ENCODE results near the gene LIG1.
A peak's percentile ranks its signal among the peaks of the same experiment; 100 is the strongest.
"Not testable (repeated sequence)": the region's sequence is repeated elsewhere in the genome, so short reads cannot be mapped to it uniquely, and the experiment has no call there.

LIG1 gene

DNA sequence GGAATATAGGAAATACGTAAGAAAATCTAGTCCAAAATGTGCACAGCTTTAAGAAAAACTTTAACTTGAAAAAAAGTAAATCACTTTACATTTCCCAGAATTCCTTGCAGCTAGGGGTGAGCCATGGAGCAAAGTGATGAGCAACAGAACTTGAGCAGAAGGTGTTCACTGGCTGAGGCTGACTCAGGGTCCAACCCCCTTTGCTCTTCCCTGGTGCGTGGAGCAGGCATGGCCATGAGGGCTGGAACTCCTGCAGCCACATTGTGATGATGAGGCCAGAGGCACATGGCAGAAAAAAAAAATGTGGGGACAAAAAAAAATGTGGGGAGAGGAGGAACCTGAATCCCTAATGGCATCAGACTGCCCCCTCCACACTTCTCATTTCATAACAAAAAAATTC, 49.6 kb downstream of the LIG1 start:
- no peak for DNase-seq

GRCh38 chr19:48118131-48118517, 52.0 kb downstream of the LIG1 start:
- DNase-seq = no peak

GRCh38 chr19:48117515-48118130, 52.5 kb downstream of the LIG1 start:
- DNase-seq = no peak

- no peak for DNase-seq
Observed at GRCh38 chr19:48113190-48113917, 56.8 kb downstream of the LIG1 start.

GRCh38 chr19:48111280-48111679, 58.9 kb downstream of the LIG1 start:
- no peak for DNase-seq

- DNase-seq = peak; percentile 82
Observed at GRCh38 chr19:48110350-48110966, 59.7 kb downstream of the LIG1 start, which contains the start of gene PLA2G4C. TSS of gene PLA2G4C (minus strand) at chr19:48110817. CDS start at chr19:48106529, 4,288 bp downstream.

DNA sequence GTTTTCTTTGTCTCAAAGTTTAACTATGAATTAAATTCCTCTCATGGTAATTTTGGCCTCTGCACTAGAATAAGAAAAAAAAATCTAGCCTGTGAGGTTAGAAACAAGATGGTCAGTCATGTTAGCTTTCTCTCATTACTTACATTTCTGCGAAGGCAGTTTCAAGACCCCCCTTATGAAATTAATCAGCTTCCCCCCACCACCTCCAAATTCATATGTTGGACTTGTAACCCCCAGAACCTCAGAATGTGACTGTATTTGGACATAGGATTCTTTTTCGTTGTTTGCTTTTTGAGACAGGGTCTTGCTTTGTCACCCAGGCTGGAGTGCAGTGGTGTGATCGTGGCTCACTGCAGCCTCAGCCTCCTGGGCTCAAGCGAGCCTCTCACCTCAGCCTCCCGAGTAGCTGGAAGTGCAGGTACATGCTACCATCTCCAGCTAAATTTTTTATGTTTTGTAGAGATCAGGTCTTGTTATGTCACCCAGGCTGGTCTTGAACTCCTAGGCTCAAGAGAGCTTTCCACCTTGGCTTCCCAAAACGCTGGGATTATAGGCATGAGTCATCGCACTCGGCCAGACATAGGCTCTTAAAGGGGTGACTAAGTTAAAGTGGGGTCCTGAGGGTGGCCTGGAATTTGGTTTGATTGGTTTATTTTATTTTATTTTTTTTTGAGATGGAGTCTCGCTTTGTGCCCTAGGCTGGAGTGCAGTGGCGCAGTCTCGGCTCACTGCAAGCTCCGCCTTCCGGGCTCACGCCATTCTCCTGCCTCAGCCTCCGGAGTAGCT, 61.0 kb downstream of the LIG1 start:
- DNase-seq = no peak

DNA sequence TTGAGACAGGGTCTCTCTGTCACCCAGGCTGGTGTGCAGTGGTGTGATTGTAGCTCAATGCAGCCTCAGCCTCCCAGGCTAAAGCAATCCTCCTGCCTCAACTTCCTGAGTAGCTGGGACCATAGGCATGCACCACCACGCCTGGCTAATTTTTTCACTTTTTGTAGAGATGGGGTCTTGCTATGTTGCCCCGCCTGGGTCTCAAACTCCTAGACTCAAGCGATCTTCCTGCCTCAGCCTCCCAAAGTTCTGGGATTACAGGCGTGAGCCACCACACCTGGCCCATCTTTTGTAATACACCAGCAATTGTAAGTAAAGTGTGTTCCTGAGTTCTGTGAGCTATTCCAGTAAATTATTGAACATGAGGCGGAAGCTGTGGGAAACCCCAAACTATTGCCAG, 66.2 kb downstream of the LIG1 start:
- no peak for DNase-seq

- peak; percentile 34 for DNase-seq
Observed at GRCh38 chr19:48102870-48103751, 67.0 kb downstream of the LIG1 start.

GRCh38 chr19:48095612-48096175, 74.5 kb downstream of the LIG1 start:
- no peak for DNase-seq

- no peak for DNase-seq
Observed at GRCh38 chr19:48094855-48095203, 75.3 kb downstream of the LIG1 start.

DNA sequence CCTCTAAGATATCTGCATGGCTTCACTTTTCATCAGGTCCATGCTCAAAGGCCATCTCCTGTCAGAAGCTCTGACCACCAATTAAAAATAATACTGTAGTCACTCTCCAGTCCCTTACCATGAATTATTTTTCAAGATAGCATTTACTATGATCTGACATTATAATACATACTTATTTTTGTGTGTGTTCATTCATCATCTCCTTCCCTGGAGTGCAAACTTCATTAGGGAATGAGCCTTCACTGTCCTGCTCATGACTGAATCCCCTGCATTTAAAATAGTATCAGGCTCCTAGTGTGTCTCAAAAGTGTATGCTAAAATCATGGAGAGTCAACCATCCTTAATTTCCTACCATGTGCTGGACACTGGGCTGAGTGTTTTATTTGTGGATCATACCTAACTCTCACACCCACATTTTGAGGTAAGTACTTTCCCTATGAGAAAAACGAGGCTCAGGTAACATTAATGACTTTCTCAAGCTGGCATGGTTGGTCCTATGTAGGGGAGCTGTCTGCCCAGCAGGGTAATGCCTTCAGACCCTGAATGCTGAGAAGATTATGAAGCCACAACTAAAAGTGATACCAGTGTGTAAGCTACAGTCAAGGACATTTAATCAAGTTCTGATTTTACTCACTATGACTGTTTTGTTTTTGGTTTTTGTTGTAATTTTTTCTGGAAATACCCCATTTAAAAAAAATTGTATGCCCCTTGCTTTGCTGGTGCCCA, 75.9 kb downstream of the LIG1 start:
- no peak for DNase-seq

DNA sequence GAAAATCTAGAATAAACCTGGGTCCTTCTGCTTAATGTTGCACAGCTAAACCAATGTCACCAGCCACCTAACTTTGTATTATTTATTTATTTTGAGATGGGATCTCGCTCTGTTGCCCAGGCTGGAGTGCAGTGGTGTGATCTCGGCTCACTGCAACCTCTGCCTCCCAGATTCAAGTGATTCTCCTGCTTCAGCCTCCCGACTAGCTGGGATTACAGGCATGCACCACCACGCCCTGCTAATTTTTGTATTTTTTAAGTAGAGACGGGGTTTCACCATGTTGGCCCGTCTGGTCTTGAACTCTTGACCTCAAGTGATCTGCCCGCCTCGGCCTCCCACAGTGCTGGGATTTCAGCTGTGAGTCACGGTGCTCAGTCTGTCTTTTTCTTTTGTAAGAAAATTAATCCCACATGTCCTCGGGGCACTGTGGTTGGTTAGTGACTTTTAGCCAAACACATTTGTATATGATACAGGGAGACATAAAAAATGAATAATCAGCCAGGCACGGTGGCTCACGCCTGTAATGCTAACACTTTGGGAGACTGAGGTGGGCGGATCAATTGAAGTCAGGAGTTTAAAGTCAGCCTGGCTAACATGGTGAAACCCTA, 78.9 kb downstream of the LIG1 start:
- DNase-seq = not testable (repeated sequence)

DNA sequence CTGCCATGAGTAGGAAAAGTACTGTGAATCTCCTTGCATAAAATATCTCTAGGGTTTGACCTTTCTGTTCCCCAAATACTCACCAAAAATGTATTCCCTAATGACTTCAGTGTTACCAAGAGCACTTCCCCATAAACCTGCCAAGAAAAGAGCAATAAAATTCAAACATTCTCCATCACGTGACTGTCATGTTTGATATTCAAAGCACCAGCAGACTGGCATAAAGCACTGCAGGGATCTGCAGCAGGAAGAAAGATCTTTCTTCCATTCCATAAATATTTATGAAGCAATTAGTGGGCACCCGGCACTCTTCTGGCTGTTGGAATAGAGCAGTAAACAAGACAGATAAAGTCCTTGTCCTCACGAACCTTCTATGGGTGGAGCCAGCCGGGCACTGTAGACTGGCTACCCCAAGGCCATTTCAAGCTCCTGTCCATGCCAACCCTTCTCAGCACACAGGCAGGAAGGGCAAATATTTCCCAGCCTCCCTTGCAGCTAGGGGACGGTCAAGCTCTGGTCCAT, 79.8 kb downstream of the LIG1 start:
- no peak for DNase-seq

GRCh38 chr19:48088991-48089390, 81.2 kb downstream of the LIG1 start:
- not testable (repeated sequence) for DNase-seq

DNA sequence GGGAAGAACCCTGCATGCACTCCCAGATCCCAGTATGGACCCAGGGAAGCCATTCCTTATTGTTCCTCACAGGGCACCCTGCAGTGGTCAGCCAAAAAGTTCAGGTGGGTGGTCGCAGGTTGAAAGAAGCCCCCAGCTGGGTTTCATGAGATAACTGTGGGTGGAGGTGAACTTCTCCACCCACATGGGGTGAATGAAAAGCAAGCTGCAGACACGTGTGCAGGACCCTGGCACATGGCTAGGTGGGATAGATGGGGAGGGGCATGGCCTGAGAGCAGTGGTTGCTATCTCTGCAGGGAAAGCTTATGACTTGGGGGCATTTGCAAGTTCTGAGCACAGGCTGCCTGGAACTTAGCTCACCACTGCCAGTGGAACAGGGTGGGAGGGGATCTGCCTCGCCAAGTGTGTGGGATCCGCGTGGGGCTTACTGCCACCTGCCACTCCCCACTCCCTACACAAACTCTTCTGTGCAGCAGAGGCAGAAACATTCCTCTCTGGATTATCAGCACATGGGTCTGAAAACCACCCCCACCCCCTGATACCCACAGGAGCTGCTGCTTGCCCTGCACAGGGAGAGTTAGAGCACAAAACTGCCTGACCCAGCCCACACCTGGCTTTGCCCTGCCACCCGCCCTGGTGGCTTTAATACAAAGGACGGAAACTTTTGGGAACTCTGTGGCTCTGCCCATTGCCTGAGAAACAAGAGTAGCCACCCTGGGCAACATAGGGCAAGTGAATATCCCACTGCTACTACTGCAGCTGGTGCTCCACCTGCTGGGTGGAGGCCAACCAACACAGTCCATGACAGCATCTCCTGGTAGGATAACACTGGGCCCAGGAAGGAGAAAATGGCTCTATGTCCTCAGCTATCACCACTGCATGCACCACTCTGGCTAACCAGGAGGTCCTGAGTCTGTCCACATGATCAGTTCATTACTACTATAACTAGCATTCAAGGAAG, 84.0 kb downstream of the LIG1 start:
- DNase-seq = no peak

DNA sequence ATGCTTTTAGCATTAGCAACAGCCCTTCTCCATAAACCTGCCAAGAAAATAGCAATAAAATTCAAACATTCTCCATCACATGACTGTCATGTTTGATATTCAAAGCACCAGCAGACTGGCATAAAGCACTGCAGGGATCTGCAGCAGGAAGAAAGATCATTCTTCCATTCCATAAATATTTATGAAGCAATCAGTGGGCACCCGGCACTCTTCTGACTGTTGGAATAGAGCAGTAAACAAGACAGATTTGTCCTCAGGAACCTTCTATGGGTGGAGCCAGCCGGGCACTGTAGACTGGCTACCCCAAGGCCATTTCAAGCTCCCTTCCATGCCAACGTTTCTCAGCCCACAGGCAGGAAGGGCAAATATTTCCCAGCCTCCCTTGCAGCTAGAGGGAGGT, 85.1 kb downstream of the LIG1 start:
- DNase-seq = no peak

DNA sequence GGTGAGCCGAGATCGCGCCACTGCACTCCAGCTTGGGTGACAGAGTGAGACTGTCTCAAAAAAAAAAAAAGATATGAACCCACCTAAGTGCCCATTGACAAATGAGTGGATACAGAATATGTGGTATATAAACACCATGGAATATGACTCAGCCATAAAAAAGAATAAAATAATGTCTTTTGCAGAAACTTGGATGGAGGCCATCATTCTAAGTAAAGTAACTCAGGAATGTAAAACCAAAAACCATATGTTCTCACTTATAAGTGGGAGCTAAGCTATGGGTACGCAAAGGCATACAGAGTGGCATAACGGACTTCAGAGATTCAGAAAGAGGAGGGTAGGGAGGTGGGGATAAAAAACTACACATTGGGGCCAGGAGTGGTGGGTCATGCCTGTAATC, 89.0 kb downstream of the LIG1 start:
- no peak for DNase-seq

GRCh38 chr19:48070177-48070769, 99.9 kb downstream of the LIG1 start:
- not testable (repeated sequence) for DNase-seq
